ENCODE measurements around the gene PRICKLE2.

DNA sequence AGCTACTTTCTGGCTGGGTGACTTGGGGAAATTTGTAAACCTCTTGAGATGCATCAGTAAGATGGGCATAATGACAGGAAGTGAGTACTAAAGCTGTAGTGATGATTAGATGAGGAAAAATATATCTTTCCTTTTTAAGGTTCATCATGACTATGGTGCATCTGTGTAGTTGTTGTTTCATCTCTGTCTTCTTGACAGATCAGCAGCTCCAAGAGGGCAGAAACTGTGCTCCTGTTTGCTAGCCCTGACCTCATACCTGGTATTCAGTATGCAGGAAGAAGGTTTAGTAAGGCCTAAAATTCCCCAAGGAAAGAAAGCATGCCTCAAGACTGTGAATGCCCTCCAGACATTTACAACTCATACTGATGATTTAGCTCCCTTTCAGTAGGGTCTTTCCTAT, 119.5 kb downstream of the PRICKLE2 start:
- TF ChIP-seq, protein P1, sequence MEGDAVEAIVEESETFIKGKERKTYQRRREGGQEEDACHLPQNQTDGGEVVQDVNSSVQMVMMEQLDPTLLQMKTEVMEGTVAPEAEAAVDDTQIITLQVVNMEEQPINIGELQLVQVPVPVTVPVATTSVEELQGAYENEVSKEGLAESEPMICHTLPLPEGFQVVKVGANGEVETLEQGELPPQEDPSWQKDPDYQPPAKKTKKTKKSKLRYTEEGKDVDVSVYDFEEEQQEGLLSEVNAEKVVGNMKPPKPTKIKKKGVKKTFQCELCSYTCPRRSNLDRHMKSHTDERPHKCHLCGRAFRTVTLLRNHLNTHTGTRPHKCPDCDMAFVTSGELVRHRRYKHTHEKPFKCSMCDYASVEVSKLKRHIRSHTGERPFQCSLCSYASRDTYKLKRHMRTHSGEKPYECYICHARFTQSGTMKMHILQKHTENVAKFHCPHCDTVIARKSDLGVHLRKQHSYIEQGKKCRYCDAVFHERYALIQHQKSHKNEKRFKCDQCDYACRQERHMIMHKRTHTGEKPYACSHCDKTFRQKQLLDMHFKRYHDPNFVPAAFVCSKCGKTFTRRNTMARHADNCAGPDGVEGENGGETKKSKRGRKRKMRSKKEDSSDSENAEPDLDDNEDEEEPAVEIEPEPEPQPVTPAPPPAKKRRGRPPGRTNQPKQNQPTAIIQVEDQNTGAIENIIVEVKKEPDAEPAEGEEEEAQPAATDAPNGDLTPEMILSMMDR (conservative IDR thresholded peaks at IDR 0.05 in 1 of 2, IDR thresholded peaks at IDR 0.05 in 1 of 2; ENCODE audit: low read depth in 1 of 2, low read length in 2 of 2): no peak
- TF ChIP-seq EZH2 (IDR thresholded peaks at IDR 0.05; ENCODE audit: low read length, missing control alignments): no peak
